HG03457 (cell line): ENCODE results near the gene CERS6.

Experiments used
- ATAC-seq: cut with Tn5 transposase; IDR thresholded peaks from one replicate; pipeline ENCODE4 v1.9.1; 2021; ENCODE audit warnings: moderate number of reproducible peaks; ENCODE audit not compliant: unreplicated experiment

Gene CERS6

GRCh38 chr2:168529054-168529833, 73.2 kb downstream of the CERS6 start:
- no peak for ATAC-seq

GRCh38 chr2:168529900-168530561, 74.0 kb downstream of the CERS6 start:
- ATAC-seq: no peak

- ATAC-seq: no peak
Measured at GRCh38 chr2:168530982-168531622, 75.0 kb downstream of the CERS6 start.

- no peak for ATAC-seq
Measured at GRCh38 chr2:168534926-168535325, 78.9 kb downstream of the CERS6 start.

GRCh38 chr2:168536925-168537466, 80.9 kb downstream of the CERS6 start:
- no peak for ATAC-seq

GRCh38 chr2:168538133-168538532, 82.1 kb downstream of the CERS6 start:
- ATAC-seq: no peak

GRCh38 chr2:168538534-168538933, 82.5 kb downstream of the CERS6 start:
- ATAC-seq: no peak

- ATAC-seq: no peak
Measured at GRCh38 chr2:168539945-168540344, 83.9 kb downstream of the CERS6 start.

GRCh38 chr2:168541858-168542257, 85.8 kb downstream of the CERS6 start:
- no peak for ATAC-seq

- ATAC-seq: no peak
Measured at GRCh38 chr2:168543037-168543436, 87.0 kb downstream of the CERS6 start.

GRCh38 chr2:168543935-168544334, 87.9 kb downstream of the CERS6 start:
- ATAC-seq: no peak

GRCh38 chr2:168545439-168546082, 89.5 kb downstream of the CERS6 start:
- no peak for ATAC-seq

- no peak for ATAC-seq
Measured at GRCh38 chr2:168550670-168551069, 94.6 kb downstream of the CERS6 start.

- peak; percentile 90 for ATAC-seq
Measured at GRCh38 chr2:168552450-168552856, 96.4 kb downstream of the CERS6 start.

GRCh38 chr2:168555283-168555682, 99.2 kb downstream of the CERS6 start:
- no peak for ATAC-seq

GRCh38 chr2:168559187-168559586, 103.1 kb downstream of the CERS6 start:
- ATAC-seq: no peak

- ATAC-seq: no peak
Measured at GRCh38 chr2:168560817-168561499, 104.9 kb downstream of the CERS6 start.

- ATAC-seq: no peak
Measured at GRCh38 chr2:168561991-168562390, 105.9 kb downstream of the CERS6 start.

- no peak for ATAC-seq
Measured at GRCh38 chr2:168562971-168563370, 106.9 kb downstream of the CERS6 start.

- no peak for ATAC-seq
Measured at GRCh38 chr2:168564641-168565040, 108.6 kb downstream of the CERS6 start.

GRCh38 chr2:168565112-168565511, 109.0 kb downstream of the CERS6 start:
- ATAC-seq: no peak
